Esophagus squamous epithelium (tissue), 5 donors: ENCODE results near the gene PLIN5. TPM values are rescaled to one million over a fixed set of nuclear protein-coding genes. Genes with fewer than 3 reads are reported as not detected.
"Not testable (repeated sequence)": the region's sequence is repeated elsewhere in the genome, so short reads cannot be mapped to it uniquely, and the experiment has no call there.

Source experiments
- DNase-seq: peaks from one replicate; lab custom pipeline; 2025; lab: John Stamatoyannopoulos, UW
- H3K27ac ChIP-seq, 4 donors: fragments of 200-600 bp; sonication (generic); one replicate each; pipeline ENCODE4 v1.5.1; 2016 to 2019; ENCODE audit warnings: mild to moderate bottlenecking in 1 of 4
- H3K27me3 ChIP-seq, 4 donors: fragments of 200-600 bp; sonication (generic); 1 replicate in 3 of 4; 2 replicates in 1 of 4; pipeline versions ENCODE4 v1.5.1 to v1.6.0; 2017 to 2021; ENCODE audit warnings: antibody characterized with exemption in 1 of 4
- H3K36me3 ChIP-seq, 3 donors: fragments of 200-600 bp; sonication (generic); one replicate each; pipeline ENCODE4 v1.5.1; 2016 to 2019
- H3K4me1 ChIP-seq, 3 donors: fragments of 200-600 bp; sonication (generic); one replicate each; pipeline ENCODE4 v1.5.1; 2017 to 2019
- H3K4me3 ChIP-seq, 4 donors: fragments of 200-600 bp; sonication (generic); 1 replicate in 3 of 4; 2 replicates in 1 of 4; pipeline ENCODE4 v1.5.1; 2016 to 2019; ENCODE audit warnings: mild to moderate bottlenecking in 2 of 4, moderate library complexity in 1 of 4
- H3K9me3 ChIP-seq, 3 donors: fragments of 200-600 bp; sonication (generic); one replicate each; pipeline ENCODE4 v1.5.1; 2016 to 2019
- CTCF ChIP-seq, 6 experiments: fragments of 450-650 bp in 4 of 6; fragments of 200-600 bp in 2 of 6; sonication (generic) in 2 of 6; IDR thresholded peaks; one replicate each; pipeline ENCODE4 v1.5.1; 2016 to 2019; ENCODE audit warnings: antibody characterized with exemption in 6 of 6, mild to moderate bottlenecking in 4 of 6, moderate library complexity in 4 of 6
- POLR2A ChIP-seq, 4 donors: fragments of 450-650 bp; IDR thresholded peaks; one replicate each; pipeline ENCODE4 v1.6.1; 2017; ENCODE audit warnings: antibody characterized with exemption in 4 of 4, mild to moderate bottlenecking in 4 of 4, moderate library complexity in 3 of 4
- WGBS, 2 donors: methylation state at CpG; one replicate each; pipeline ENCODE4 v1.1.5; 2018; 5-methylcytosine and 5-hydroxymethylcytosine counted together
- intact Hi-C: fragments of 100-400 bp; cut with DNase I; formaldehyde crosslinking; loops from one replicate; pipeline ENCODE4 v1.15.0; 2022
- total RNA-seq, 4 donors: library from RNA; depleted of rRNA; stranded (reverse); fragments of >200 nt; gene quantifications; one replicate each; pipeline ENCODE4 v1.1.0, GENCODE V29; 2016
- donor health status: DM: yes; HTN: yes; CAD: no.

PLIN5 gene
- total RNA-seq, 4 donors from 2014 or later: 1.9 to 12.9 (median 5.2) TPM

GRCh38 chr19:4566402-4567051 lies 31.5 kb upstream of the PLIN5 start:
- no peak overlapping the region for H3K27ac ChIP-seq
- H3K36me3 ChIP-seq: no peaks in the 10 kb centered on the region
- TF ChIP-seq CTCF (IDR thresholded peaks at IDR 0.05) (no peak), POLR2A (IDR thresholded peaks at IDR 0.05) (no peak)
- no peak for DNase-seq
- no peaks in the 10 kb centered on the region for H3K4me1 ChIP-seq
- no peak overlapping the region for H3K4me3 ChIP-seq
- H3K9me3 ChIP-seq: no peaks in the 10 kb centered on the region
- intact Hi-C loops: no loop called here
- peaks cover 0 to 25% (median 0%) of the 10 kb centered on the region in 4 donors for H3K27me3 ChIP-seq
- 71 to 85% methylated on average over 15 to 18 of the region's 35 CpGs for WGBS, 2 donors

GRCh38 chr19:4563562-4563961 lies 28.5 kb upstream of the PLIN5 start:
- H3K27me3 ChIP-seq: peaks cover 0 to 20% (median 0%) of the 10 kb centered on the region in 4 donors
- intact Hi-C loops, H3K9me3 ChIP-seq, DNase-seq, H3K36me3 ChIP-seq, H3K4me1 ChIP-seq, H3K27ac ChIP-seq, H3K4me3 ChIP-seq: not testable (repeated sequence)
- WGBS, 2 donors: 70 to 79% methylated on average over 4 to 5 of the region's 5 CpGs

GRCh38 chr19:4562085-4562484 lies 27.1 kb upstream of the PLIN5 start:
- H3K9me3 ChIP-seq, DNase-seq, H3K36me3 ChIP-seq, H3K27ac ChIP-seq, intact Hi-C loops, H3K4me3 ChIP-seq: not testable (repeated sequence)
- peaks cover 0 to 19% (median 0%) of the 10 kb centered on the region in 4 donors for H3K27me3 ChIP-seq
- H3K4me1 ChIP-seq: peaks cover 0 to 13% (median 8%) of the 10 kb centered on the region in 3 donors
- WGBS, 2 donors: 67 to 74% methylated on average over 6 to 7 of the region's 7 CpGs

- Histone ChIP-seq H3K9me3 (no peaks in the 10 kb centered on the region), H3K27ac (peak within 1 kb of the TSS in 3 of 4 donors; percentile 23 to 82 (median 68)), H3K27me3 (peaks cover 0 to 7% (median 0%) of the 10 kb centered on the region in 4 donors), H3K4me1 (peaks cover 0 to 23% (median 8%) of the 10 kb centered on the region in 3 donors), H3K4me3 (peak within 1 kb of the TSS; percentile 1 to 60 (median 28)), H3K36me3 (no peaks in the 10 kb centered on the region)
- TF ChIP-seq CTCF (IDR thresholded peaks at IDR 0.05) (no peak), POLR2A (IDR thresholded peaks at IDR 0.05) (no peak)
- intact Hi-C loops: no loop called here
- WGBS, 2 donors: 40 to 70% methylated on average over 5 to 11 of the region's 13 CpGs
- DNase-seq: no peak
These were observed 24.5 kb upstream of the PLIN5 start, which contains the start of gene SEMA6B for GRCh38 chr19:4559569-4559968. TSS of gene SEMA6B (minus strand) at chr19:4559684. CDS start at chr19:4558457, 1,227 bp downstream.

- H3K4me1 ChIP-seq: peaks cover 0 to 23% (median 8%) of the 10 kb centered on the region in 3 donors
- peak overlapping the region in 2 of 4 donors; percentile 58 to 68 for H3K27ac ChIP-seq
- DNase-seq: no peak
- H3K4me3 ChIP-seq: peak overlapping the region in 3 of 4 donors; percentile 18 to 60 (median 37)
- intact Hi-C loops: no loop called here
- WGBS, 2 donors: 19 to 25% methylated on average over 25 to 26 of the region's 44 CpGs
- no peaks in the 10 kb centered on the region for H3K9me3 ChIP-seq
- H3K36me3 ChIP-seq: no peaks in the 10 kb centered on the region
- TF ChIP-seq CTCF (IDR thresholded peaks at IDR 0.05): peak; percentile 87 to 100 (median 96)
- TF ChIP-seq POLR2A (IDR thresholded peaks at IDR 0.05): no peak
- peaks cover 0 to 7% (median 0%) of the 10 kb centered on the region in 4 donors for H3K27me3 ChIP-seq
These were observed 23.2 kb upstream of the PLIN5 start for GRCh38 chr19:4557971-4558941.
